HG02678 (cell line): ENCODE data around the gene FGB.

Experiments
- ATAC-seq: cut with Tn5 transposase; IDR thresholded peaks from one replicate; pipeline ENCODE4 v1.9.1; 2021; ENCODE audit warnings: mild to moderate bottlenecking, moderate library complexity; ENCODE audit not compliant: unreplicated experiment

FGB gene

DNA sequence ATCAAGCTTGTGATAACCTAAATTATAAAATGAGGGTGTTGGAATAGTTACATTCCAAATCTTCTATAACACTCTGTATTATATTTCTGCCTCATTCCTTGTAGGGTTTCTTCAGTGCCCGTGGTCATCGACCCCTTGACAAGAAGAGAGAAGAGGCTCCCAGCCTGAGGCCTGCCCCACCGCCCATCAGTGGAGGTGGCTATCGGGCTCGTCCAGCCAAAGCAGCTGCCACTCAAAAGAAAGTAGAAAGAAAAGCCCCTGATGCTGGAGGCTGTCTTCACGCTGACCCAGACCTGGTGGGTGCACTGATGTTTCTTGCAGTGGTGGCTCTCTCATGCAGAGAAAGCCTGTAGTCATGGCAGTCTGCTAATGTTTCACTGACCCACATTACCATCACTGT is 2.9 kb downstream of the FGB start:
- ATAC-seq, result no peak

DNA sequence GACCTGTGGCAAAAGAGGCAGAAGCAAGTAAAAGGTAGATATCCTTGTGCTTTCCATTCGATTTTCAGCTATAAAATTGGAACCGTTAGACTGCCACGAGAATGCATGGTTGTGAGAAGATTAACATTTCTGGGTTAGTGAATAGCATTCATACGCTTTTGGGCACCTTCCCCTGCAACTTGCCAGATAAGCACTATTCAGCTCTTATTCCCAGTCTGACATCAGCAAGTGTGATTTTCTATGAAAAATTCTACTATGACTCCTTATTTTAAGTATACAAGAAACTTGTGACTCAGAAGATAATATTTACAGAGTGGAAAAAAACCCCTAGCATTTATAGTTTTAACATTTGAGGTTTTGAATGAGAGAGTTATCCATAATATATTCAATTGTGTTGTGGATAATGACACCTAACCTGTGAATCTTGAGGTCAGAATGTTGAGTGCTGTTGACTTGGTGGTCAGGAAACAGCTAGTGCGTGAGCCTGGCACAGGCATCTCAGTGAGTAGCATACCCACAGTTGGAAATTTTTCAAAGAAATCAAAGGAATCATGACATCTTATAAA is 3.9 kb downstream of the FGB start:
- no peak for ATAC-seq

DNA sequence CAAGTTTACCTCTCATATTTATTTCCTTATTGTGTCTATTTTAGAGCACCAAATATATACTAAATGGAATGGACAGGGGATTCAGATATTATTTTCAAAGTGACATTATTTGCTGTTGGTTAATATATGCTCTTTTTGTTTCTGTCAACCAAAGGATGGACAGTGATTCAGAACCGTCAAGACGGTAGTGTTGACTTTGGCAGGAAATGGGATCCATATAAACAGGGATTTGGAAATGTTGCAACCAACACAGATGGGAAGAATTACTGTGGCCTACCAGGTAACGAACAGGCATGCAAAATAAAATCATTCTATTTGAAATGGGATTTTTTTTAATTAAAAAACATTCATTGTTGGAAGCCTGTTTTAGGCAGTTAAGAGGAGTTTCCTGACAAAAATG is 6.2 kb downstream of the FGB start:
- ATAC-seq, result no peak

- ATAC-seq, result no peak
These were observed 6.8 kb downstream of the FGB start for GRCh38 chr4:154569584-154569983.

GRCh38 chr4:154573190-154573870 is 10.5 kb downstream of the FGB start:
- ATAC-seq, result no peak

DNA sequence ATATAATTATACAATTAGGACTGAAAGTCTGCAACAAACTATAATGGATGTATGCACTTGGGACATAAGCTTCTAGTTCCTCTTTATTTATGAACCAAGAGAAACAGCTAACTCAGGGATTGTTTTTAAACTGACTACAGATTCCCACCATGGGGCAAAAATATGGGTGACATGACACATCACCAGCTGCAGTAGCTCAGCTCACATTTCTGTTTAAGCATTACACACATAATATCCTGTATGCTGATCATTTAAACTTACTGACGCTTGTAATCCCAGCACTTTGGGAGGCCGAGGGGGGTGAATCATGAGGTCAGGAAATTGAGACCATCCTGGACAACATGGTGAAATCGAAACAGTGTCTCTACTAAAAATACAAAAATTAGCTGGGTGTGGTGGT is 11.5 kb downstream of the FGB start:
- ATAC-seq, result no peak

DNA sequence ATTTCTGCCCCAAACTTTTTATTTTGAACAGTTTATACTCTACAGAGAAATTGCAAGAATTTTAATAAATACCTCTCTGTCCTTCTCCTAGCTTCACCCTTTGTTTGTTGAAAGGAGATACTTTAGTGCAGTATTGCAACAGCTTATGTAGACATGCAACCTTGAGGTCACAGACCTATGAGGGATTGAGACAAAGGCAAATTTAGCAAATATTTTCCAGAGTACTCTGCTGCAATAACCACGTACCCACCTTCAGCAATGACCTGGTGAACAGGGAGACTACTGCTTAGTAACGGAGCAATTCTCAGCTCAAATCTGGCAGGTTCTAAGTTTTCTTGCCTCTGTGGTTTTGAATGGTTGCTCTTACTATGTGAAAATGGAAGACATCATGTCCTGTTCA is 14.5 kb downstream of the FGB start:
- no peak for ATAC-seq

GRCh38 chr4:154578919-154579318 is 16.1 kb downstream of the FGB start:
- no peak for ATAC-seq

GRCh38 chr4:154579927-154580326 is 17.1 kb downstream of the FGB start:
- no peak for ATAC-seq

DNA sequence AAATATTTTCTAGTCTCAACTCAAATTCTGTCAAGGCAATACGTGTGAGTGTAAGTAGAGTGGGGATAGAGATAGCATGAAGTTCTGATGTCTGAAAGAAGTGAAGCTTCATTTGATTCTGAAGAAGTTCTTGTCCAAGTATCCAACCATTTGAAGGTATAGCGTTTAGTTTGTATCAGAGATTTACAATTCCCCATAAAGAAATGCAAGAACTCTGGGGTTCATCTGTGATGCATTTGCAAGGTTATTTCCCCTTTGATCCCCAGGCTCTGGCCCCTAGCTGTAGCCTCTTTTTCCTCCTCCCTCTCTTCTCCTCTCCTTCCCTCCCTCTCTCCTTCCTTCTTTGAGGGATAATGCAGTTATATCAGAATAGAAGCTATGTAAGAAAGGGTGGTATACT is 19.9 kb downstream of the FGB start:
- no peak for ATAC-seq

DNA sequence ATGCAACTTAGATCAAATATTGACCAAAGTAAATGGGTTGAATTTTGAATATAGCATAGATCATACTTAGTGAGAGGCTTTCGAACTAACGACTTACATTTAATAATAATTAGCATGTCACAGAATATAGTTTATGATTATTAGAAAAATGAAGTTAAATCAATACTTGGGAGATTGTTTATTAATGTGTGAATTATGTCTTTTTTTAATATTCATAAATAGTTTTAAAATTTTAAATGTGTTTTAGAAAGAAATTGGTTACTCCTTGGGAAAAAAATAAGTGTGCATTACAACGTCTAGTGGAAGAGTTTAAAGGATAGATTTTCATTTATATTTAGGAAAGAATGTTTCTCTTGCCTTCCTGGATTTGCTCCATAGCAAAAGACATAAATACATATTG is 20.4 kb downstream of the FGB start:
- ATAC-seq, result no peak

- no peak for ATAC-seq
These were observed 20.9 kb downstream of the FGB start for GRCh38 chr4:154583677-154584076.

GRCh38 chr4:154584259-154584658 is 21.4 kb downstream of the FGB start:
- ATAC-seq, result no peak

- no peak for ATAC-seq
These were observed 22.7 kb downstream of the FGB start for GRCh38 chr4:154585369-154586018.

- ATAC-seq, result no peak
These were observed 23.7 kb downstream of the FGB start for GRCh38 chr4:154586296-154587033.

GRCh38 chr4:154588198-154588597 is 25.4 kb downstream of the FGB start:
- ATAC-seq, result no peak

- no peak for ATAC-seq
These were observed 26.7 kb downstream of the FGB start for GRCh38 chr4:154589296-154590197.

DNA sequence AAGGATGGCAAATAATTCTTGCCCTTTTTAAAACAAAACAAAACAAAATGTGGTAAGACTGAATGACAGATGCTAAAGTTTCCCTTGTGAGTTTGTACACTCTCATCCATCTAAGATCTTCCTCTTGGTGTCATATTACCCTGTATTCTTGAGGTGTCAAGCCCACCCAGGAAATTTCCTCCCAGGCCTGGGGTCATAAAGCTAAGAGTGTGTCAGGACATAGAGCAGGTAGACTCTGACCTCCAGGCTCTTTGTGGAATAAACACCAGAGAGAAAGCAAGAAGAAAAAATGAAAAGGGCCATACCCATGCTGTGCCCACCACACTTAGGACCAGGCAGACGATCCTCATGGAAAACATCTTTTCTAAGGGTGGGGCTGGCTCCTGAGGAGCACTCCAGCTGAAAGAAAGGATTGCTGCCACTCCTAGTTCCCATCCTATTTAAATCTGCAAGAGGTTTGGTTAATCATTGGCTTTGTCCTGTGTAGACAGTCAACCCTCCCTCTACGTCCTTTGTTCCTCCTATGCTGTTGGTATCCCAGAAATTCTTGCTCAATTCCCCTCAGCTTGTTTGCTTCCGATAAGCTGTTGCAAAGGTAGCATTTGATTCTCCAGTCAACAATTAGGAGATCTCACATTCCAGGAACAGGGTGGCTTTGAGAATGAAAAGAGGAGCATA is 27.7 kb downstream of the FGB start, which contains the start of gene FGA:
Gene FGA (minus strand): TSS at position 414 of the 678 bp plus-strand sequence. CDS start 55 bp downstream, at position 359.
- no peak for ATAC-seq

- ATAC-seq, result no peak
These were observed 29.1 kb downstream of the FGB start for GRCh38 chr4:154591890-154592289.

DNA sequence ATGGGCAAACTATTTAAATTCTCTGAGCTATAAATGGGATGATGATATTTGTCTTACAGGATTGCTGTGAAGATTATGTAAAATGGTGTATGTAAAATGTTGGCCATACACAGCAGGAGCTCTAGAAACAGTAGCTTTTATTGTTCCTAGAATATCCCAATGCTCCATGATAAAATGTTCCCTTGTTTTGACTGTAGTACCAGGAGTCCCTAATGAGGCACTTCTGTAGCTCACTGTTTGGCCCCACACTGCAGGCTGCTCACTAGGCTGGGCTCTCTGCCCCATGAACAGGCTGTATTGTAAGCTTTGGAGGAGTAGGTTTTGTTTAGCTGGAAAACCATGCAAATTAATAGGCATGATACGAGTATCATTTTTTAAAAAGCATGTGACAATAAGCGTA is 31.1 kb downstream of the FGB start:
- ATAC-seq, result no peak
